PFSK-1 (cell line): ENCODE data around the gene CEACAM1.

Experiments used
- FOXP2 ChIP-seq: optimal IDR thresholded peaks from 2 replicates; pipeline ENCODE3; 2011; ENCODE audit warnings: borderline replicate concordance, control low read depth, inconsistent platforms; ENCODE audit not compliant: insufficient read depth; ENCODE audit errors: extremely low read length, extremely low read depth
- POLR2AphosphoS5 ChIP-seq: IDR thresholded peaks from 2 replicates; pipeline ENCODE4 v1.6.1; 2012; ENCODE audit warnings: low read depth, mild to moderate bottlenecking, control low read depth, low read length, moderate library complexity
- SIN3A ChIP-seq: IDR thresholded peaks from 2 replicates; pipeline ENCODE4 v1.6.1; 2012; ENCODE audit warnings: mild to moderate bottlenecking, low read length, moderate library complexity, borderline replicate concordance; ENCODE audit not compliant: insufficient read depth
- TAF1 ChIP-seq: IDR thresholded peaks from 2 replicates; pipeline ENCODE4 v1.6.1; 2012; ENCODE audit warnings: low read length, control low read depth, borderline replicate concordance; ENCODE audit not compliant: insufficient read depth
- TF ChIP-seq, protein P1 (sequence below), 2 experiments: IDR thresholded peaks; 2 replicates each; pipeline versions ENCODE4 v1.6.1 to v1.8.0; 2011 to 2012; ENCODE audit warnings: low read depth in 2 of 2, low read length in 2 of 2, control low read depth in 1 of 2, inconsistent platforms in 1 of 2, mild to moderate bottlenecking in 1 of 2, moderate library complexity in 1 of 2; ENCODE audit not compliant: insufficient read depth in 1 of 2

CEACAM1 gene

DNA sequence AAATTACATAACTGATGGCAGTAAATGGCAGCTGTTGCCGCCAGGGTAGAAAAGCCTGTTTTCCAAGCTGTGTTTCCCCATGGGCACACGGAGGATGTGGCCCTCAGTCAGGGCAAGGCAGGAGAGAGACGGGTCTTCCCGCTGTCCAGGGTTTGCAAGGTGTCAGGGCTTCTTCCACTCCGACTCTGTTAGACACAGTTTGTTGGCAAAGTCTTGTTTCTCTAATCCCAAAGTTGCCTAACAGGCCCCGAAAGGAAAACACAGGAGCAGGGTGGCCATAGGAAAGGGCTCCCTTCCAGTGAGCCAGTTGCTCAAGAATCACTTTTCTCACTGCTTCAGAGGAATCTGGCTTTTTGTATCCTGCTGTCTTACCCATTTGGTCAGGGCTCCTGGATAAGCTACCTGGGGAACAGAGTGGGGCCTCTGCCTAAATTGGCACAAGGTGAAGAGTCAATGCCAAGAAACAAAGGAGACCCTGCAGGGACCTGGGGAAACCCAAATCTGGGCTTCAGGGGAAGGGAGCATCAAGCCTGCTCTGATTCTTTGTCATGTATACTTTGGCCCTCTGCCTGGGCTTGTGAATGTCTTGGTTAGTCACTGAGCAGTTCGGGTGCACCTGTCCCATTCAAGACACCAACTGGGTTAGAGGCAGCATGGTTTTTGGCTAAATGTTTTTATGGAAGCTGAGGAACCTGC, 56.6 kb downstream of the CEACAM1 start:
- no peak for TF ChIP-seq POLR2AphosphoS5
- TF ChIP-seq, protein P1, sequence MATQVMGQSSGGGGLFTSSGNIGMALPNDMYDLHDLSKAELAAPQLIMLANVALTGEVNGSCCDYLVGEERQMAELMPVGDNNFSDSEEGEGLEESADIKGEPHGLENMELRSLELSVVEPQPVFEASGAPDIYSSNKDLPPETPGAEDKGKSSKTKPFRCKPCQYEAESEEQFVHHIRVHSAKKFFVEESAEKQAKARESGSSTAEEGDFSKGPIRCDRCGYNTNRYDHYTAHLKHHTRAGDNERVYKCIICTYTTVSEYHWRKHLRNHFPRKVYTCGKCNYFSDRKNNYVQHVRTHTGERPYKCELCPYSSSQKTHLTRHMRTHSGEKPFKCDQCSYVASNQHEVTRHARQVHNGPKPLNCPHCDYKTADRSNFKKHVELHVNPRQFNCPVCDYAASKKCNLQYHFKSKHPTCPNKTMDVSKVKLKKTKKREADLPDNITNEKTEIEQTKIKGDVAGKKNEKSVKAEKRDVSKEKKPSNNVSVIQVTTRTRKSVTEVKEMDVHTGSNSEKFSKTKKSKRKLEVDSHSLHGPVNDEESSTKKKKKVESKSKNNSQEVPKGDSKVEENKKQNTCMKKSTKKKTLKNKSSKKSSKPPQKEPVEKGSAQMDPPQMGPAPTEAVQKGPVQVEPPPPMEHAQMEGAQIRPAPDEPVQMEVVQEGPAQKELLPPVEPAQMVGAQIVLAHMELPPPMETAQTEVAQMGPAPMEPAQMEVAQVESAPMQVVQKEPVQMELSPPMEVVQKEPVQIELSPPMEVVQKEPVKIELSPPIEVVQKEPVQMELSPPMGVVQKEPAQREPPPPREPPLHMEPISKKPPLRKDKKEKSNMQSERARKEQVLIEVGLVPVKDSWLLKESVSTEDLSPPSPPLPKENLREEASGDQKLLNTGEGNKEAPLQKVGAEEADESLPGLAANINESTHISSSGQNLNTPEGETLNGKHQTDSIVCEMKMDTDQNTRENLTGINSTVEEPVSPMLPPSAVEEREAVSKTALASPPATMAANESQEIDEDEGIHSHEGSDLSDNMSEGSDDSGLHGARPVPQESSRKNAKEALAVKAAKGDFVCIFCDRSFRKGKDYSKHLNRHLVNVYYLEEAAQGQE (IDR thresholded peaks at IDR 0.05; ENCODE audit: insufficient read depth in 1 of 2, low read depth in 2 of 2, low read length in 2 of 2): 0 out of 4 replicates have a peak, but pooled peaks of 1 of the 2 experiments have one; percentile 40

DNA sequence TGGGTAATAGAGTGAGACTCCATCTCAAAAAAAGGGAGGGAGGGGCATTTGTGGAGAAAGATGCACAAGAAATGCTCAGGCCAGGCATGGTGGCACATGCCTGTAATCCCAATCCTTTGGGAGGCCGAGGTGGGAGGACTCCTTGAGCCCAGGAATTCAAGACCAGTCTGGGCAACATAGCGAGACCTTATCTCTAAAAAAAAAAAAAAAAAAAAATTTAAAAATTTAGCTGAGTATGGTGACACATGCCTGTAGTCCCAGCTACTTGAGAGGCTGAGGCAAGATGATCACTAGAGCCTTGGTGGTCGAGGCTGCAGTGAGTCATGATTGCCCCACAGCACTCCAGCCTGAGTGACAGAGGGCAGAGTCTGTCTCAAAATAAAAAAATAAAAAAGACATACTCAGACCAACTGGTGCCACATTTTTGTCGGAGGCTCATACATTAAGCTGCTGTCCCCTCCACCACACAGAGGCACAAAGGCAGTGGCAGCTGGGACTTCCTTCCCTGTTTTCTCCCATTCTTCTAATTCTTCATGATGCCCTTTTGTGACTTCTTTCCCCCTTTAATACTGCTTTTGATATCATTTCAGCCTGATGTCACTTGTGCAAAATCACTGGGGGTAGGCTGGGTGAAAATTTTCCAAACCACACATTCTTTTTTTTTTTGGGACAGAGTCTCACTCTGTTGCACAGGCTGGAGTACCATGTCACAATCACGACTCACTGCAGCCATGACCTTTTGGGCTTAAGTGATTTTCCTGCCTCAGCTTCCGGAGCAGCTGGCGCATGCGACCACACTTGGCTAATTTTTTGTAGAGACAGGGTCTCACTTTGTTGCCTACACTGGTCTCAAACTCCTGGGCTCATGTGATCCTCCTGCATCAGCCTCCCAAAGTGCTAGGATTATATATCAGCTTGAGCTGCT, 58.7 kb downstream of the CEACAM1 start:
- TF ChIP-seq POLR2AphosphoS5 (no peak), FOXP2 (no peak), TAF1 (no peak), SIN3A (no peak)
- TF ChIP-seq, protein P1 (IDR thresholded peaks at IDR 0.05; ENCODE audit: insufficient read depth in 1 of 2, low read depth in 2 of 2, low read length in 2 of 2): no peak

DNA sequence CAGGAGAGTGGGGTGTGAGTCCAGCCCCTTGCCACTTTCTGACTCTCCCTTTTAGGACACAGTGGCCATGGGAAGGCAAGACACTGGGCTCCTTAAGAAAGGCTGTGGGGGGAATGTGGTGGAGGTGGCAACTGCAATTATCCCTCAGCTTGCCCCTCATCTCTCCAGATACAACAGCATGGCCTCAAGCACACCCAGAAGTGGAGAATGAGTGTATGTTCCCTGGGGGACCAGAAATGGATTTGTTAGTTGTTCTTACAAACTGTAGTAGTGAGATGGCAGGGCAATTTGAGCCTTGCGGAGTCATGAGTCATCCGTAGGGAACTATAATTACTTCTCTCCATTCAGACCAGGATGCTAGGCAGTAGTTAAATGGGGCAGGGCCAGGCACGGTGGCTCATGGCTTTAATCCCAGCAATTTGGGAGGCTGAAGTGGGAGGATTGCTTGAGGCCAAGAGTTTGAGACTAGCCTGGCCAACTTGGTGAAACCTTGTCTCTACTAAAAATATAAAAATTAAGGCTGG, 59.9 kb downstream of the CEACAM1 start:
- TF ChIP-seq TAF1 (no peak), FOXP2 (no peak), POLR2AphosphoS5 (no peak)

DNA sequence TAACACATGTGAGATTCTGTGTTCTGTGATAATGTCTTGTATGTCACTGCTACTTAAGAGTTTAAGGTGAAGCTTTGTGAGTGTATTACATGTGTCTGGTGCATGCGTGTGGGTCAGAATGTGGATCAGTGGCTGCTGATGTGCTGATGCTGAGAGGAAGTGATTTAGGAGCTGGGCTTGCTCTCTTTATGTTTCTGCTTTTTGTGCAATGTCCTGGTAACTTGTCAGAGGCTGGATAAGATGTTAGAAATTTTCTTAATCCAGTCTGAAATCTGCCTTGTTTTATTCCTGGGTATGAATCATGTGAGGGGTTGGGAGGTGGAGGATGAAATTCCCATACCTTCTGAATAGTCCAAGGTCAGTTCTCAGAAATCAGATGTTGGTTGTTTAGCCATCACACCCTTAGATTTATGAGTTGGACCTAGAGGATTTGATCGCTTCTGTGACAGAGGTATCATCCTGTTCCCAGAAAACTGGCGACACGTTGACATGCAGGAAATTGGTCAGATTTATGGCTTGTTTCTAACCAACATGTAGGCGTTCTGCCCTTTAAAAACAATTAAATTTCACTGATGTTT, 61.0 kb downstream of the CEACAM1 start:
- TF ChIP-seq TAF1 (no peak), FOXP2 (no peak), SIN3A (no peak)
- TF ChIP-seq, protein P1 (IDR thresholded peaks at IDR 0.05; ENCODE audit: insufficient read depth in 1 of 2, low read depth in 2 of 2, low read length in 2 of 2): no peak

GRCh38 chr19:42466521-42467182, 61.6 kb downstream of the CEACAM1 start:
- TF ChIP-seq POLR2AphosphoS5 (no peak), SIN3A (no peak), TAF1 (no peak), FOXP2 (no peak)
- TF ChIP-seq, protein P1 (IDR thresholded peaks at IDR 0.05; ENCODE audit: insufficient read depth in 1 of 2, low read depth in 2 of 2, low read length in 2 of 2): no peak
